MM.1S (cell line): ENCODE data around the gene CBR3.

Experiments used
- DNase-seq: peaks from one replicate; pipeline ENCODE4 v3.0.0-alpha.2; 2015
- H2AFZ ChIP-seq: fragments of 300-600 bp; sonication (generic); 2 replicates; pipeline ENCODE4 v1.6.0; 2016; ENCODE audit warnings: antibody characterized with exemption, low read length
- H3F3A ChIP-seq: fragments of 300-600 bp; sonication (generic); 2 replicates; pipeline ENCODE4 v1.6.1; 2016; ENCODE audit warnings: mild to moderate bottlenecking, antibody characterized with exemption, low read length, moderate library complexity, mixed read lengths; ENCODE audit not compliant: insufficient read depth
- H3K27ac ChIP-seq: fragments of 300-600 bp; sonication (generic); 2 replicates; pipeline ENCODE4 v1.5.1; 2016; ENCODE audit warnings: mild to moderate bottlenecking, low read length
- H3K27me3 ChIP-seq: fragments of 300-600 bp; sonication (generic); replicated peaks from 2 replicates; pipeline ENCODE4 v1.6.0; 2016; ENCODE audit warnings: low read length; ENCODE audit not compliant: insufficient read depth
- H3K36me3 ChIP-seq: fragments of 300-600 bp; sonication (generic); replicated peaks from 2 replicates; pipeline ENCODE4 v1.6.1; 2016; ENCODE audit warnings: mild to moderate bottlenecking, low read length, mixed read lengths; ENCODE audit not compliant: insufficient read depth
- H3K4me1 ChIP-seq: fragments of 300-600 bp; sonication (generic); 2 replicates; pipeline ENCODE4 v1.6.1; 2016; ENCODE audit warnings: low read length, mixed read lengths
- H3K4me2 ChIP-seq: fragments of 300-600 bp; sonication (generic); 2 replicates; pipeline ENCODE4 v1.6.0; 2016; ENCODE audit warnings: low read depth, low read length
- H3K4me3 ChIP-seq: fragments of 300-600 bp; sonication (generic); 2 replicates; pipeline ENCODE4 v1.5.1; 2016; ENCODE audit warnings: low read length, mixed read lengths
- H3K79me2 ChIP-seq: fragments of 300-600 bp; sonication (generic); 2 replicates; pipeline ENCODE4 v1.6.1; 2016; ENCODE audit warnings: mixed run types, low read length, mixed read lengths
- H3K9ac ChIP-seq: fragments of 300-600 bp; sonication (generic); 2 replicates; pipeline ENCODE4 v1.6.1; 2016; ENCODE audit warnings: low read length, mixed read lengths
- H3K9me2 ChIP-seq: fragments of 300-600 bp; sonication (generic); replicated peaks from 2 replicates; pipeline ENCODE4 v1.6.1; 2016; ENCODE audit warnings: mild to moderate bottlenecking, low read length, mixed read lengths; ENCODE audit not compliant: insufficient read depth
- H3K9me3 ChIP-seq: fragments of 300-600 bp; sonication (generic); replicated peaks from 2 replicates; pipeline ENCODE4 v1.6.1; 2016; ENCODE audit warnings: mild to moderate bottlenecking, low read length, mixed read lengths; ENCODE audit not compliant: insufficient read depth
- H4K20me1 ChIP-seq: fragments of 300-600 bp; sonication (generic); 2 replicates; pipeline ENCODE4 v1.6.1; 2016; ENCODE audit warnings: mild to moderate bottlenecking, low read length, moderate library complexity, mixed read lengths; ENCODE audit not compliant: insufficient read depth
- CTCF ChIP-seq: fragments of 300-600 bp; sonication (generic); IDR thresholded peaks from 2 replicates; pipeline ENCODE4 v1.5.1; 2016; ENCODE audit warnings: antibody characterized with exemption, low read length, mixed read lengths
- EZH2 ChIP-seq: fragments of 300-600 bp; sonication (generic); optimal IDR thresholded peaks from 2 replicates; pipeline ENCODE3; 2017; ENCODE audit warnings: low read depth, mild to moderate bottlenecking, antibody characterized with exemption, low read length, mixed read lengths
- EZH2phosphoT487 ChIP-seq: fragments of 300-600 bp; sonication (generic); IDR thresholded peaks from 2 replicates; pipeline ENCODE4 v1.6.1; 2018; ENCODE audit warnings: antibody characterized with exemption, low read length

Gene CBR3

DNA sequence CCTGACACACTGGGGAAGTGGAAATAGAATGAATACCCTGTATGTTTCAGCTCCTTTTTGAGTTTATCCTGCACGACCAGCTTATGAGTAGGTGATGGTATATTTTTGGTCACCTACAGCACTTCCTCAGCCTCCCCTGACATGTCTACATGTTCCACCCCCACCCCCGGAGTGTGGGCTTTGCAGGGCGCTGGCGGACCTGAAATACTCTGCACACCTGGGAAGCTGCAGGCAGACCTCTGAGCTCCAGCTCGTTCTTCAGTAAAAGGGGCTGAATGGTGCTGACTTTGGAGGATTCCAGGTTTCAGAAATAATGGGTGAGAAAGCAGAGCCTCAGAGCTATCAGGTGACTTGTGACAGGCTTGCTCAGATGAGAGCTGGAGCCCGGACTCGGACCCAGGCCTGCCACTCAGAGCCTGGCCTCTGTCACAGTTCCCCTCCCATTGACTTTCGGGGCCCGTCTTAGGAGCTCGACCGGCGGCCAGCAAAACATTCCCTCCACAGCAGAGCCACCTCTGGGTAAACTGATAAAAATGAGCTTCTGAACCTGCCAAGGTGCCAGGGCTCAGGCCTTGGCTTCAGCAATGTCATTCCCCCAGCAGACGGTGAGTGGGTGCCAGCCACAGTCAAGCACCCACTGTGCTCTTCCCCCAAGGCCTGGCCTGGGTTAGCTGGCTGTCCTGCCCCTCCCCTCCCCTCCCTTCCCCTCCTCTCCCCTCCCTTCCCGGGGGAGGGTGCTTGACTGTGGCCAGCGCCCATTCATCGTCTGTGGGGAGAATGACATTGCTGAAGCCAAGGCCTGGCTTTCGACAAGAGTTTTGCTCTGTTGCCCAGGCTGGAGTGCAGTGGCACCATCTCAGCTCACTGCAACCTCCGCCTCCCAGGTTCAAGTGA, 51.9 kb downstream of the CBR3 start:
- no peaks in the 10 kb centered on the region for H3K9me3 ChIP-seq
- no peak overlapping the region for H3K4me2 ChIP-seq
- no peaks in the 10 kb centered on the region for H3F3A ChIP-seq
- H3K79me2 ChIP-seq, result no peaks in the 10 kb centered on the region
- H3K27ac ChIP-seq, result no peak overlapping the region
- no peaks in the 10 kb centered on the region for H3K27me3 ChIP-seq
- no peak for TF ChIP-seq EZH2
- TF ChIP-seq EZH2phosphoT487, result no peak
- no peak for TF ChIP-seq CTCF
- H3K9ac ChIP-seq, result no peak overlapping the region
- no peak for DNase-seq
- no peak overlapping the region for H3K4me3 ChIP-seq
- no peak overlapping the region for H2AFZ ChIP-seq
- no peaks in the 10 kb centered on the region for H4K20me1 ChIP-seq
- H3K36me3 ChIP-seq, result no peaks in the 10 kb centered on the region
- no peaks in the 10 kb centered on the region for H3K9me2 ChIP-seq
- no peaks in the 10 kb centered on the region for H3K4me1 ChIP-seq

GRCh38 chr21:36188081-36188681, 53.3 kb downstream of the CBR3 start:
- Histone ChIP-seq H3K9ac (no peak overlapping the region), H4K20me1 (no peaks in the 10 kb centered on the region), H3K4me3 (no peak overlapping the region), H3K27ac (no peak overlapping the region), H3K9me3 (no peaks in the 10 kb centered on the region), H3K4me2 (no peak overlapping the region), H3K4me1 (no peaks in the 10 kb centered on the region), H3K9me2 (no peaks in the 10 kb centered on the region), H3F3A (no peaks in the 10 kb centered on the region), H3K27me3 (no peaks in the 10 kb centered on the region), H2AFZ (no peak overlapping the region), H3K36me3 (no peaks in the 10 kb centered on the region), H3K79me2 (no peaks in the 10 kb centered on the region)
- TF ChIP-seq CTCF (no peak), EZH2phosphoT487 (no peak), EZH2 (no peak)
- DNase-seq, result no peak

DNA sequence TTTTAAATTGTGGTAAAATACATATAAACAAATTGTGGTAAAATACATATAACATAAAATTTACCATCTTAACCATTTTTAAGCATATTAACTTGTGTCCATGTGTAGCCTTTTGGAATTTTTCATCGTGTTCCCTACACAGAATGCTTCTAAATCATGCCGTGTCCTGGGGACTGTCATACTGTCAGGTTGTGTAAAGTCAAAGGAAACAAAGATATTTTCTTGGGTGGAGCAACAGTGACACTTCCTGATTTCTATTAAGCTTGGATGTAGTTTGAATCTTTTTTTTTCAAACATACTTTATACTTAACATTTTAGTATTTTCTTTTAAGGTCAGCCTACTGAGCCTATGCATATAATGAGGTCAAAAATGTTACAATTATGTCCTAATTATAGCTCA, 54.1 kb downstream of the CBR3 start:
- no peak overlapping the region for H2AFZ ChIP-seq
- H3K27ac ChIP-seq, result no peak overlapping the region
- no peak for DNase-seq
- no peaks in the 10 kb centered on the region for H3K4me1 ChIP-seq
- no peaks in the 10 kb centered on the region for H3K9me2 ChIP-seq
- H3K4me2 ChIP-seq, result no peak overlapping the region
- no peaks in the 10 kb centered on the region for H4K20me1 ChIP-seq
- no peaks in the 10 kb centered on the region for H3K9me3 ChIP-seq
- H3K4me3 ChIP-seq, result no peak overlapping the region
- no peaks in the 10 kb centered on the region for H3K27me3 ChIP-seq
- no peak overlapping the region for H3K9ac ChIP-seq
- H3F3A ChIP-seq, result no peaks in the 10 kb centered on the region
- TF ChIP-seq EZH2 (no peak), CTCF (no peak), EZH2phosphoT487 (no peak)
- H3K79me2 ChIP-seq, result no peaks in the 10 kb centered on the region
- no peaks in the 10 kb centered on the region for H3K36me3 ChIP-seq
